ENCODE results near the gene CEMIP2. TPM values are rescaled to one million over a fixed set of nuclear protein-coding genes. Genes with fewer than 3 reads are reported as not detected.

CEMIP2 gene
- total RNA-seq, 1 donor from 2014 or later = 61.2 TPM

DNA sequence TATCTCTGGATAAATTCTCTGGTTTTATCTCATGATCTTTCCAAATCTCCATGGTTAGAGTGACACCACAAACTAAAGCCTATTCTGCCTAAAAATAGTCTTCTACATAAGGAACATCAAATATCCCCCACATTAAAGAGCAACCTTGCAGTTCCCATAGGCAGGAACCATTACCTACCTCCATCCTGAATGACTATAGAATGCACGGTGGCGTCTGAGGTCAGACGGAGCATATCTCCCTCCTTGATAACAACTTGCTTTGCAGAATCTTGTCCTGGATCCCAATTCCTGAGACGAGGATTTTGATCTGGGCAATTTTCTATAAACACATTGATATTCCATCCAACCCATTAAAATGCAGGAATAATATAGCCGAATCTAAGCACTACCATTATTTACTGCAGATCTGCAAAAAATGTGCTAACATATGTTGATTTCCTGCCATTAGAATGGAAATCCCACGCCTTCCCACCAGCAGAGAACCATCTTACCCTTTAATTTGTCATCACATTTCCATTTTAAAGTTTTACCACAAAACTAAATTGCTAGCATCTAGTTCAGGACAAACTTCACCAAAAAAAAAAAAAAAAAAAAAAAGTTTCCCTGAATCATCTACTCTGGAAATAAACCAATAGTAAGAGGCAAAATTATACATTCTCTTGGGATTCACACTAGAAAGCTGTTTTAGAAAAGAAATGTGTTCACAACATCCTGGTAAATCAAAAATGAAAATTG is 22.1 kb downstream of the CEMIP2 start:
- no peak for DNase-seq

DNA sequence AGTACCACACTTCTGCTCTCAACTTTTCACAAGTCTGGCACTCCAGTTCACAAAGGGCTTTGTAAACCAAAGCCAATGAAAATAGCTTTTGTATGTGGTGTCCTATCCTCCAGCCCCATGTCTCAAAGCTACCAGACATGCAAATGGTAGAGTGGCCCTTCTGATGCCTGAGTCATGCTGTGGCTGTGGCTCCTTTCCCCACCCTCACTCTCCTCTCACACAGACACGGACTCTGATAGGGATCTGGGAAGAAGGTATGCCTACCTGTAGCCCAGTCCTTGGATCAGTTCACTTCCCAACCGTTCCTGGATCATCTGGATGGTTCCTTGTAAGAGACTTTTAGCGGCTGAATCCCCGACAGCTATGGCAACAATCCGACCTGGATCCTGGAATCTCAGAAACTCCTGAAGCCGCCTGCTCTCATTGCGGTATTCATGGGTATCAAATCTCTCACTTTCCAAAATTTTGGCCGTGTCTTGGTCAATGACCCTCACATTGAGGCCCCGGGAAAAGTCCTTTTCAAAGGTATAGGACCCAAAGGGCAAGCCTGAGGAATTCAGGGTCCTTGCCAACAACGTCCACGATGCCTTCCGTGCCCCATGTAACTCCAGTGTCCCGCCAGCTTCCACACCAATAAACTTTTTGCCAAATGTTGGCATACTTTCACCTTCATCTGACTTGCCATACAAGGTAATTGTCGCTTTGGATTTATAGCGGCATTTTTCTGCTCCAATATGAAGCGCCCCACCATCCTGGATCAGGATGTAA is 23.4 kb downstream of the CEMIP2 start:
- no peak for DNase-seq

DNA sequence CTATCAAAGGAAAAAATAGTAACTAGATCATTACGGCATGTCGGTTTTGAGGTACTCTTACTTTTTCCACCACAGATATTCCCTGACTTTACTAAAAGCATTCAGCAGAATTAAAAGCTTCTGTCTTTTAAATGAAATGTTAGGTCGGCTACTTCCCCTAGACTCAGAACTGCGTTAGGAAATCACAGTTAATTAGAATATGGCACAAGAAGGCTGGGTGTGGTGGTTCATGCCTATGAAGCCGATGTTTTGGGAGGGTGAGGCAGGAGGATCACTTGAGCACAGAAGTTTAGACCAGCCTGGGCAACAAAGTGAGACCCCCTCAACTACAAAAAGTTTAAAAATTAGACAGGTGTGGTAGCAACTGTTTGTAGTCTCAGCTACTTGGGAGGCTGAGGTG is 24.4 kb downstream of the CEMIP2 start:
- DNase-seq = no peak

DNA sequence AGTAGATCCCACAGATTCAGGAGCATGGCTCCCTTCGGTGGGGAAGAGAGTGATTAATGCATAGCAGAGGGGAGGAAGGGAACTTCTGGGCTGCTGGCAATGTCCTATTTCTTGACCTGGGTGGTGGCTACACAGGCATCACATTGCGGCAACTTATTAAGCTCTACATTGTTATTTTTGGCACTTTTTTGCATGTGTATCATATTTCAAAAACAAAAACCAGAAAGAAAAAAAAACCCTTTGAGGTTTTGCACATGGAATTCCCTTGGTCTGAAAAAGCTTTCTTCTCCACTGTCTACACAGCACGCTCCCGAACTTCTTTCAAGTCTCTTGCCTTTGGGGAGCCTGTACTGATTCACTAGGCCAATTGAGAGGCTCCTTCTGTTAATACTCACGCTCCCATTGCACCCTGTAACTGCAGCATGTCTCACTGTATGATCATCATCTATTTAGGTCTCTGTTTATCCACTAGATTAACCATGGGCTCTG is 25.1 kb downstream of the CEMIP2 start:
- DNase-seq = no peak

DNA sequence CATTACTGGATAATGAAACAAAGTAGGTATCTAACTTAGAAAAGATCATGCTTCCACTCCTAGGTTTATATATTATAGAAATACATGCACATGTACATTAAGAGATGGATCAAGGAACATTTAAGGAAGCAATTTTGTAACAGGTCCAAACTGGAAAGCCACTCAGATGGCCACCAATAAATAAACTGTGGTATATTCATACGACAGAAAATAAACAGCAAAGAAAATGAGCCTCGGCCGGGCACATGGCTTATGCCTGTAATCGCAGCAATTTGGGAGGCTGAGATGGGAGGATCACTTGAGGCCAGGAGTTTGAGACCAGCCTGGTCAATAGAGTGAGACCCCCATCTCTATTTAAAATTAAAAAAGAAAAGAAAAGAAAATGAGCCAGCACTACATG is 25.6 kb downstream of the CEMIP2 start:
- no peak for DNase-seq

DNA sequence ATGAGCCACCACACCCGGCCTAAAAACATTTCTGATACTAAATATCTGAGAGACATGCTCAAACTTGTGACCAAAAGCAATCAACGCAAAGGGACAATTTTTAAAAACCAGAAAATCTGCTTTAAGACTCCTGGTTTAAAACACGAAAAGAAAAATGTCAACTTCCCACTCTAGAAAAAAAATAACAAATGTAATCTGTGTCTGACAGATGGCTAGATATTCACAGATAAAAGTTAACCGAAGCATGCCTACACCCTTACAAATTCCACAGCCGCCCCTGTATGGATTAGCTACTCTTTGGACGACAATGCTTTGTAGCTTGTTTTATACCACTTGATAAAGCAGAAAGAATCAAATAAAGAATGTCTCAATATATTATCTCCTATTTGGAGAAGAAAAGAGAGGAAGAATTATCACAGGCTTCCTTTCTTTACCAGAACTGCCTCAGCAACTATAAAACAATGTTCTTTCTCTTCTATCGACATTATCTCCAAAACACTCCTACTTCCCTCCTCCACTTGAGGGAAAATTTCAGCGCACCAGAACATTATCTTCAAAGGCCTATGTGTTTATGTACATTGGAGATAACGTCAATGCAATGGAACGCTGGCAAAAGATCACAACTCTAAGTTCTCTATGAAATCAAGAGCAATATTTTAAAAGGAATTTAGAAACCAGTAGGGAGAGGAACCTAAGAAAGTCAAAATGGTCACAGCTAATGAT is 26.2 kb downstream of the CEMIP2 start:
- no peak for DNase-seq

DNA sequence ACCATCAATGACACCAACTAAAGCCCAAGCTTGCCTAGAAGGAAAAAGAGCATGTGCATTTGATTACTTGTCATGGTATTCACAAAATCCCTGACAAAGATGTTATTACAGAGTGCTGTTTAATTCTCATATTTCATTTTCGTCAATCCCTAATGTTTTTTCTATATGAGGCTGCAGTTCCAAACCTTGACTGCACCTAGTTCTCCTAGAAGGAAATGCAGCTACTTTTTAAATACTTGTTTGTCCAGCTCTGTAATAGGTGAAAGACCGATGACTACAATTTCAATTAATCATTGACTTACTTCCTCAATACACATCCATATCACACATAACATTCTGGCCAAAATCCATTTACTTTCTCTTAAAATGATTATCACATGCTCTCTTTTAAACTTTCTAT is 28.1 kb downstream of the CEMIP2 start:
- no peak for DNase-seq

DNA sequence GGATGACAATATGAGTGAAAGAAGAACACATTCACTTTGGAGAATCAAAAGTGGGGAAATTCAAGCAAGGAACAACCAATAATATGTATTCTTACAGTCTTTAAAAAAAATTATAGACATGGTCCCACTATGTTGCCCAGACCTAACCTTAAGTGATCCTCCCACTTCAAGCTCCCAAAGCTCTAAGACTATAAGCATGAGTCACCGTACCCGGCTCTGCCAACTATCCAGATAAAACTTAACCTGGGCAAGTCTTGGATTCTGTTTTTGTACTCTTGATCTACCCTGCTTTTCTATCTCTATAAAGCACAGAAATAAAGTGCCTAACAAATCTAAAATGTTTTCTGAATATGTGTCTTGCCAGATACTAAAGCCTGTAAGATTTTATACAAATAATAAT is 30.9 kb downstream of the CEMIP2 start:
- DNase-seq = no peak

DNA sequence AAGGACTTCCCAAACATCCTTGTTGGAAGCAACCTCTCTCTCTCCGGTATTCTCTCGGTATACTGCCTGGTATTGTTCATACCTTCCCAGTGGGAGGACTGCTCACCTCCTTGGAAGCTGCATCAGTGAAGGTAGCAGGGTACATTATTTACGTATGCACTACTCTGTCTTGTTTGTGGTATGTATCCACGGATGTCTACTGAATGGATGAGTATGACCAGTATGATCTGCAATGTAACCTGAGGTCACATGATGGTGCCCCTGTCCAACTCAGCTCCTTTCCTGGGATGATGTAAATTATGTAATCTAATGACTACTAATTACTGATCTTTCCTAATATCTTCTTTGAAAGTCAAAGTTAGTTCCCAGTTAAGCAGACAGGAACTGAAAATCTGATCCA is 32.1 kb downstream of the CEMIP2 start:
- DNase-seq = no peak

DNA sequence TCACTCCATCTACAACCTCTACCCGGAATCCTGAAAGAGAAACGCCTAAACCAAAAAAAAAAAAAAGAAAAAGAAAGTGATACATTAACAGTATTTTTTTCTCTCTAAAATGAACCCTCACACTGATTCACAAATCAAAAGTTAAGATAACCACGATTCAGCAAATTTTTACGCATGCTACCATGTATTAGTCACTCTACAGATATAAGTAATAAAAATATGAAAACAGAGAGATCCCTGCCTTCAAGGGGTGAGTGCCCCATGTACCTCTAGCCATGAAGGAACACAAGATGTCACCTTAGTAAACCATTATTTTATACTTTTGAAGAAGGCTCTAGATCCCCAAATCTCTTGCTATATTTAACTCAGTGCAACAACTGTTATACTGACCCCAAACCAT is 33.4 kb downstream of the CEMIP2 start:
- no peak for DNase-seq

DNA sequence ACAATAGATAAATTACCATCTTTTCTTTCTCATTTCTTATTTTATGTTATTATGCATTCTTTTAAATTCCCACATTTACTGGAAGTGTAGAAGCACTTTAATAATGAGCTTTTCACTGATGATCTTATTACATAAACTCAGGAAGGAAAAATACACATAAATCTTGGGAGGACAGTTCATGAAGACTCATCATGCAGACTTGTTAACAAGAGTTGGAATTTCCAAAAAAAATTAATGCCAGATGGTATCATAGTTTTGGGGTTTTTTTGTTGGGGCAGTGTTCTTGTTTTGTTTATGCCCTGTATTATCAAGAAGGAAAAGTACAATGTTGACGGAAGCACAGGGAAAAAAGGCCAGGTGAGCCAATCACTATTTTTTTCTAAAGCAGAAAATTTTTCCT is 35.1 kb downstream of the CEMIP2 start:
- no peak for DNase-seq

DNA sequence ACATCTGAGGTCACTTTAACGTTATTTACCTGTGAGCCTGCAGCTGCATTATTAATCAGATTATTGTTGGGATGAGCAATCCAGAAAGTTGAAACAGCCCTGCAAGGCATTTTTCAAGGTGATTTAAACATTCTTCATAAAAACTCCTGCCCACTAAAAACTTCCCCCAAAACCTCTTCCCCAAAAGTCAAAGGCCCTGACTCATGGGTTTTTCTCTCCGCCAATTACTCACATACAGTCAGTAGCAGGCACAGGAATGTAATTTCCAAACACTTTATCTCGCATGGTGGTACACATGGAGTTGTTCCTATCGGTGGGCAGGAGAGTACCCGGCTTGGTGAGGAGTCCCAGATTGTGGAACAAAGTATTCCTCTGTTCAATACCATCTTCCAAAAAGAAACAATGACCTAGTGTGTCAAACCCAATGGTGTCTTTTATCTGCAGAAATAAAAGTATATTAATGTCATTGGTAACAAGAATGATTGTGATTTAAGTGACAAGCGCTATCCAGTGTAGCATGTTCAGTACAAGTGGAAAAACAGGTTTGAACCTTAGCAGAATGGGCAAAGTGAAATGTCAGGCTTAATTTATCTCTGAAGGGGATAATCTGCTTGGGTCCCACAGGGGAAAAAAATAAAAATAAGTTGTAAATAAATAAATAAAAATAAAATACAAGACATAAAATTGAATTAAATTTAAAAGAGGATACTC is 38.3 kb downstream of the CEMIP2 start:
- DNase-seq = no peak

DNA sequence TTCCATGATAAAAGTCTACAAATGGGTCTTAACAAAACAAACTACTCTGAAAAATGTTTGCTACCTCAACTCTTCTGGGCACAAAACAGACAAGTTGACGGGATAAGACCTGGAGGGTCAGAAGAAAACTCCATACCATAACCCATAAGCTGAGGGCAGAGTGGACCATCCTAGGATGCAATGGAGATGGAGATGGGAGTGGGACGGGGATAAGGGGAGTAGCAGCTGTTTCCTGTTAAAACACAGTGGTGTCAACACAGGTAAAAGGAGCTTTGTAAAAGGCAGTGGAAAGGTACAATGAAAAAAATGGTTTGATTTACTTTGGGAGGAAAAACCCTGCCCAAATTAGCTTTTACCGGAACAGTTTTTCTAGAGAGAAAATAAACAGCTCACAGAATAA is 41.6 kb downstream of the CEMIP2 start:
- no peak for DNase-seq

DNA sequence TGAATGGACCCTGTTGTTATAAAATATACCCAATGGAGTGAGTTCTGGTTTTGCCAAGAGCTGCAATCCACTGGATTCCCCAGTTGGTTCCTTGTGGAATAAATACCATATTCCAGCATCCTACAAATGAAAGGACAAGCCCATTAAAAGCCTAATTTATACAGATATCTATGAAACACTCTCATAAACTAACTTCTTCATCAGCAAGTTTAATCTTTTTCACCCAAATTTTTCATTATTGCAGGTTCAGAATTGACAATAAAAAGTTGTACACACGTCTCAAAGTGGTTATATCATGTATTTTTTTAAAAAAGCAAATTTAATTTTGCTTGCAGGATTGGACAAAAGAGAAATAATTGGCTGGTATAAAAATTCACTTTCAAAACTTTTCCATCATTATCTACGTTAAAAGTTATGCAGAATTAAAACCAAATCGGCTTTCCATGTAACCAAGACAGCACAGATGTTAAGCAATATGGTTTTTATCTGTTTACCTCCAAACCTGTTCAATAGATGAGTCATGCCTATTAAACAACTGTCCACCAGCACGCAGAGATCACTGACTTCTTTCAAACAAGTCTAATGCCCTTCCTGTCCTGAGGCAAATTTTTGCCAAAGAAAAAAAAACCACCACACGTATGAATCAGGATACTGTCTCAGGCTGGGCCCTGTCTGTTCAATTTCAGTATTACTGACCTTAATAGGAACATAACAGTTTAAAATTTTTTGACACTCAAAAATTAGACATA is 42.5 kb downstream of the CEMIP2 start:
- no peak for DNase-seq

DNA sequence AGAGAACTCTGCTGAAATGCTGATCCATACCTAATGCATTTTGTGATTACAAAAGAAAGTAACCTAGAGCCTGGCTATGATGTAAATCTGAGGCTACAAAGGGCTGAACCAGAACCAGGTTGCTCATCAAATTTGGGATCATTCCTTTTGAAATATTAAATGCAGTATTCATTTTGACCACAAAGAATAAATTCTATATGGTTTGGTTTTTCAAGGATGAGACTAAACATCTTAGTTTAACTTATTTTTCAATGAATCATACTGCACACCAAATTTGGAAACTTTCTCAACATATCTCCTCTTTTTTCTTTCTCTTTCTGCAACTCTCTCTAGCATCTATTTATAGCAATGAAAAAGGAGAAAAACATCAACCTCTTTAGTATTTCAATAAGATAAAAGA is 46.5 kb downstream of the CEMIP2 start:
- DNase-seq = no peak

DNA sequence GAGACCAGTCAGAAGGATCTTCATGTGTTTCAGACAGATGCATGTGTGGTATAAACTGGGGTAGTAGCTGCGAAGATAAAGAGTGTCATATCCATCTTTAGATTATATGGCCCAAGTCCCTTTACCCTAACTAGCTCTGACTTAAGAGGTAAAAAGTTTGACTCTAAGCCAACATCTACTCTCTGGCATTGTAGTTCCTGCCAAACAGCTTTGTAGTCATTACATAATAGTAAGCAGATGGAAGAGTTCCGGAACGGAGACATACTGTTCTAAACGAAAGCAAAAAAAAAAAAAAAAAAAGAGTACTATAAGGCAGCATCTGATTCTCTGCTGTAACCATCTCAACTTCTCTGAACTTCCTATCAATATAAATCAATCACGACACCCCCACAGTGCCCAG is 48.8 kb downstream of the CEMIP2 start:
- DNase-seq = no peak

DNA sequence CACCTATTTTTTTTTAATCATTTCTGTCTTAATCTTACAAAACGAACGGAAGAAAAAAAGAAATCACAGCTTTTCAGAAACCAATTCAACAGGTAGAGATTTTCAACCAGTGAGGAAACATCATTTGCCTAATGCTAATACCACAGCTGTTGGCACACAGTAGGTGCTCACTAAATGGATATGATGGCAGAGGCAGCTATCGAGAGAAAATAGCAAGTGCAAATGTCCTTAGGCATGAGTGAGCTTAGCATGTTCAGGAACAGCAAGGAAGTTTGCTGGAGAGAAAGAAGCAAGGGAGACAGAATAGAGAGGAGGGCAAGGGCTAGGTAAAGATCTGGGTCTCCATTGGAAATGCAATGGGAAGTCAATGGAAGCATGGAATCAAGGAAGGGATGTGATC is 49.2 kb downstream of the CEMIP2 start:
- no peak for DNase-seq

DNA sequence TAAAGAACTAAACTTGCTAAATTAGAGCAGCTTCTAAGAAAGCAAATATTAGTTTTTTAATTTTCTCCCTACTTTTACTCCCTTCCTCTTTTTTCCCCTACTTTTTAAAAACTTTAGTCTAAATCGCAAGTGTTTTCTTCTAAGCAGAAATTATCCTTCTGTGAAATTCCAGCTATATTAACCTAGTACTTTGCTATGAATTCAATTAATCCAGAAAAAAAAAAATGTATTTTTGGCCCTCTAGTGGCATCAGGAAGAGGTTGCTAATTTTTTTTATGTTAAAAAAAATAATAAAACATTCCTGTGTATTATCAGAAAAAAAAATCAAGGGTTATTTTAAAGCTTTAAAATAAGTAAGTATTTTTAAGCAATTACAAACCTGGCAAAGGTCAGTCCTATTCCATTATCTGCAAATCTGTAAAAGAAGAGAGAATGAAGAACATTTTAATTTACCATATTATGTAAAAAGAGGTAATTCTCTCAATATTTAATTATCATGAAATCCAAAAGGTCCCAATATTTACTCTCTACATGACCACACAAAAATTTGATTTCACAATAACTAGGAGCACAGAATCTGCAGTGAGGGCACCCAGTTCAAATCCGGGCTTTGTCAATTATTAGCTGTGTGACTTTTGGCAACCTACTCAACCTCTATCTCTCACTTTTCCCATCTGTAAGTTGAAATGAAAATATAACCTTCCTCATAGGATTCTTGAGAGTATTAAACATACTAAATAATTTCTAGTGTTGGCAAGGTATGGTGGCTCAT is 52.0 kb downstream of the CEMIP2 start:
- no peak for DNase-seq

DNA sequence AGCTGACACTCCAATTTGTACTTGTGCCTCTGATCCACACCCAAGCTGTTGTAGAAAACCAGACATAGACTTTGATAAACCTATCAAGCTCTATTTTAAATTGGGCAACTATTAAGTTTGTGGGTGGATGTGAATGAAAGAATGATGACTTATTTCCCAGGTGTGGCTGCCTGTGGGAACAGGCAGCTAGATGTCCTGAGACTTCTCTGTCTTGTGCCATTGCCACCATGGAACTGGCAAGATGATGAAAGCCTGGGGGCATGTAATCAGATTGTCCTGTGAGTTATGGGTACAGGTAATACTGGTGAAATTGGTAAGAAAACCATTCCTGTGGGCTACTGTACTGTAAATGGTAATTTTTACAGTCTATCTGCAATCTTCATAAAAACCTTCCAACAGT is 57.5 kb downstream of the CEMIP2 start:
- DNase-seq = no peak

DNA sequence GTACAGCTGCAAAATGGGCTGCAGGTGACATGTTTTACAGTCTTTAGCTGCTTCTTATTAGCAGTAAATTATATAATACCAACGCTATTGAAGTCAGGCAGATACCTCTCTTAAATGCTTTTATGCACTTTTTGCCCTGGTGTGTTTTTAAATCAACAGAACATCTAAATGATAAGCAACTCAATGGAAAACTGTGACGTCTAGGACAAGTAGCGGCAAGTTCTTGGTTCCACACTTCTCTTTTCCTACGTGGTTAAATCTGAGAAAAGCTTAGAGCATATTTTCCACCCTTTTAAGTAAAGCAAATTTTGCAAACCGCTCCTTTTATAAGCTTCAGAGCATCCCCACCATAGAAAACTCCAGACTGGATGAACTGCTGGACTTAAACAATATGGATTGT is 58.1 kb downstream of the CEMIP2 start:
- no peak for DNase-seq

DNA sequence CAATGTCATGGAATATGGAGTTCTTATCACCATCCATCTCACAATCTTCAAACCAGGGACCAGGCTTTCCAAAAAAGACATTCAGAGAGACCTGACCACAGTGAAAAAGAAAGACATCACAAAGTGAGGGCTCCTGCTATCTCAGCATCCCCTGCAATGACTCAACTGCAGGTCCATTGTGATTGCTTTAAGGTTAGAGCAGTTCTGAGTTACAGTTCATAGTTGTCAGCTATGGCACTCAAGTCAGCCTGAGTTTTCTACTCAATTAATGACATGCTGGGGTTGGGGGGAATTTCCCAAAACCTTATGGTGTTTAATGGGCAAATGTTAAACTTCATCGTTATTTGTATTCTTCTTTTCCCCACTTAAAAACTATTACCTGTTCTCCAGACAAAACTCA is 58.9 kb downstream of the CEMIP2 start:
- DNase-seq = no peak
